GM12864 (cell line): ENCODE measurements around the gene ATP6V0D1.
"Not testable (repeated sequence)": the region's sequence is repeated elsewhere in the genome, so short reads cannot be mapped to it uniquely, and the experiment has no call there.

Experiments
- DNase-seq: peaks from one replicate; pipeline ENCODE4 v3.0.0-alpha.2; 2011; ENCODE audit warnings: low read depth
- H3K4me3 ChIP-seq: 2 replicates; pipeline ENCODE4 v1.5.1; 2011; ENCODE audit warnings: mild to moderate bottlenecking, low read depth, low read length, control low read depth
- TF ChIP-seq, protein P1 (sequence below): IDR thresholded peaks from 2 replicates; pipeline ENCODE4 v1.5.1; 2011; ENCODE audit warnings: low read depth, mild to moderate bottlenecking, moderate library complexity, low read length, control low read depth, inconsistent platforms; ENCODE audit errors: missing control alignments

The ATP6V0D1 gene

DNA sequence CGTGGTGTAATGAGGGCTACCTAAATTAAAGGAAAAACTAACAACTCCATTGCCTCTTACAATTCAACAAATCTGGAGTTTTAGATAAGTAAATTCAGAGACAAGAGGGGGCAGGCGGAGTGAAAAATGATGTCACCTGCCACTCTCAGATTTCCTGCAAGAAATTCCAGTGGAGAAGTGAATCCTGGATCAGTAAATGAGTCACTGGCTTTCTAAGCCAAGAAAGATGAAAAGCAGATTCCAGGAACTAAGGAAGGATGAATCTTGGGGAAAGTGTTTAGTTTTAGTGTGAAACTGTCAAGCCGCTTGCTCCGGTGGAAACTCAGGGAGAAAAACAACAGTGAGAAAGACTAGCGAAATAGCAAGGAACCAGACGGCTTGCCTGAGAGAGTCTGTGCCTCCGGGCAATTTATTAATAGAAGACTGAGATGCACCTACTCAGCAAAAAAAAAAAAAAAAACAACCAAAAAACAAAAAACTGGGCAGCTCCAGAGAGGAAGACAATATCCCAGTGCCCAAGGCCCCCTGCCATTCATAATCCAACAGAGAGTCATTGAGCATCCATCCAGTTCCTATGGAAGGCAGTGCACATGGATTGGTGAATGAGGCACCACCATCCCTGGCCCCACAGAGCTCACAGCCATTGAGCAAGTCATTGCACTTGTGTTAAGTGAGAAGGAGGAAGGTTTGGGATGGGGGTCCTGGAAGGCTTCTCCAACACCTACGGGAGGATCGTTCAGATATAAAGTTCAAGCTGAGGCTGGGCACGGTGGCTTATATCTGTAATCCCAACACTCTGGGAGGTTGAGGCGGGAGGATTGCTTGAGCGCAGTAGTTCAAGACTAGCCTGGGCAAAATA is 35.6 kb upstream of the ATP6V0D1 start:
- DNase-seq, result no peak
- H3K4me3 ChIP-seq, result no peak overlapping the region
- TF ChIP-seq, protein P1, sequence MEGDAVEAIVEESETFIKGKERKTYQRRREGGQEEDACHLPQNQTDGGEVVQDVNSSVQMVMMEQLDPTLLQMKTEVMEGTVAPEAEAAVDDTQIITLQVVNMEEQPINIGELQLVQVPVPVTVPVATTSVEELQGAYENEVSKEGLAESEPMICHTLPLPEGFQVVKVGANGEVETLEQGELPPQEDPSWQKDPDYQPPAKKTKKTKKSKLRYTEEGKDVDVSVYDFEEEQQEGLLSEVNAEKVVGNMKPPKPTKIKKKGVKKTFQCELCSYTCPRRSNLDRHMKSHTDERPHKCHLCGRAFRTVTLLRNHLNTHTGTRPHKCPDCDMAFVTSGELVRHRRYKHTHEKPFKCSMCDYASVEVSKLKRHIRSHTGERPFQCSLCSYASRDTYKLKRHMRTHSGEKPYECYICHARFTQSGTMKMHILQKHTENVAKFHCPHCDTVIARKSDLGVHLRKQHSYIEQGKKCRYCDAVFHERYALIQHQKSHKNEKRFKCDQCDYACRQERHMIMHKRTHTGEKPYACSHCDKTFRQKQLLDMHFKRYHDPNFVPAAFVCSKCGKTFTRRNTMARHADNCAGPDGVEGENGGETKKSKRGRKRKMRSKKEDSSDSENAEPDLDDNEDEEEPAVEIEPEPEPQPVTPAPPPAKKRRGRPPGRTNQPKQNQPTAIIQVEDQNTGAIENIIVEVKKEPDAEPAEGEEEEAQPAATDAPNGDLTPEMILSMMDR, result no peak

DNA sequence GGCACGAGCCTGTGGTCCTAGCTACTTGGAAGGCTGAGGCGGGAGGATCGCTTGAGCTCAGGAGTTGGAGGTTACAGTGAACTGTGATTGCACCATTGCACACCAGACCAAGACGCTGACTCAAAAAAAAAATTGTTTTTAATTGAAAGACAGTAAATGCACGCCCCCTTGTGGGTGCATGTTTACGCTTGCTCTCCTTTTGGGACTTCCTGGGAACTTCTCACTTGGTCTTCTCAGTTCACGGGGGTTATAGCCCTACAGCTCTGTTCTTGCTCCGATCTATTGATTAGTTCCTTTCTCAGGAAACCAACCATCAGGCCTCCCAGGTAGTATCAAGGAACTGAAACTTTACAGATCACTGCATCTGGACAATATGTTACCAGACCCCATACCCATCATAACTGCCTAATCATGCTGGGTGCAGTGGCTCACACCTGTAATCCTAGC is 33.4 kb upstream of the ATP6V0D1 start:
- no peak overlapping the region for H3K4me3 ChIP-seq
- TF ChIP-seq, protein P1, result peak; percentile 63
- DNase-seq, result peak; percentile 92

DNA sequence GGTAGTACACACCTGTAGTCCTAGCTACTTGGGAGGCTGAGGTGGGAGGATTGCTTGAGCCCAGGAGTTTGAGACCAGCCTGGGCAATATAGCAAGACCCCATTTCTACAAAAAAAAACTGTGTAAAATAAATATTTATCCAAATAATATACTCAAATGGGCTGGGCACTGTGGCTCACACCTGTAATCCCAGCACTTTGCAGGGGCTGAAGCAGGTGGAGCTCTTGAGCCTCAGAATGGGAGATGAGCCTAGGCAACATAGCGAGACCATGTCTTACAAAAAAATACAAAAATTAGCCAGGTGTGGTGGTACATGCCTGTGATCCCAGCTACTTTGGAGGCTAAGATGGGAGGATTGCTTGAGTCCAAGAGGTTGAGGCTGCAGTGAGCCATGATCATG is 32.9 kb upstream of the ATP6V0D1 start:
- DNase-seq, H3K4me3 ChIP-seq: not testable (repeated sequence)

DNA sequence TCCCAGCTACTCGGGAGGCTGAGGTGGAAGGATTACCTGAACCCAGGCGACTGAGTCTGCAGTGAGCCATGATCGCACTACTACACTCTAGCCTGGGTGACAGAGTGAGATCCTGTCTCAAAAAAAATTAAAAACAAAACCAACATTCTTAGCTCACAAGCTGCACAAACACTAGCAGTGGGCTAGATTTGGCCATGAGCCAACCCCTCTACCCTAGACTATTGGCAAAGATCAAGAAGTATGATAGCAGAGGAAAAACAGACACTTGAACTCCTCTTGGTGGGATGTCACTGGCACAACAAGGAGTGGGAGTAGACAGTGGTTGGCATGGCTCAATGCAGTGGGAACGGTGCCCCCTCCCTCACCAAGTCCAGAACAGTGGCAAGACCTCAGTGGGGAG is 28.1 kb upstream of the ATP6V0D1 start:
- DNase-seq, result no peak
- TF ChIP-seq, protein P1, result no peak

DNA sequence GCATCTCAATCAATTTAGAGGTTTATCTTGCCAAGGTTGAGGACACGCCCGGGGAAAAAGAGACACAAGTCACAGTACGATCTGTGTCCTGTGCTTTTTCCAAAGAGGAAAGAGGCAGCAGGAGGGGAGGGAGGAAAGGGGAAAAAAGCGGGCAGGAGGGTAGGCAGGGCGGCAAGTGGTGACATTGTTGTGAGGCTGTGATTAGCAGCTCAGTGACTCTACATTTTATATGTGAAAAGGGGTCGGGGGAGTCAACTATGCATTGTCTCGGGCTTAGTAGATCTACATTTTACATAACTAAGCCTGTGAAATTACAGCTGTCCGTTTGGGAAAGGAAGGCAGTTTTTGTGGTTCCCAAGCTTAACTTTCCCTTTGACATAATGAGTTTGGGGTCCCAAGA is 25.5 kb upstream of the ATP6V0D1 start:
- DNase-seq, result no peak
- TF ChIP-seq, protein P1, result no peak
- no peak overlapping the region for H3K4me3 ChIP-seq

More for the DNA sequence above, 28.1 kb upstream of the ATP6V0D1 start:
- H3K4me3 ChIP-seq, result no peak overlapping the region

DNA sequence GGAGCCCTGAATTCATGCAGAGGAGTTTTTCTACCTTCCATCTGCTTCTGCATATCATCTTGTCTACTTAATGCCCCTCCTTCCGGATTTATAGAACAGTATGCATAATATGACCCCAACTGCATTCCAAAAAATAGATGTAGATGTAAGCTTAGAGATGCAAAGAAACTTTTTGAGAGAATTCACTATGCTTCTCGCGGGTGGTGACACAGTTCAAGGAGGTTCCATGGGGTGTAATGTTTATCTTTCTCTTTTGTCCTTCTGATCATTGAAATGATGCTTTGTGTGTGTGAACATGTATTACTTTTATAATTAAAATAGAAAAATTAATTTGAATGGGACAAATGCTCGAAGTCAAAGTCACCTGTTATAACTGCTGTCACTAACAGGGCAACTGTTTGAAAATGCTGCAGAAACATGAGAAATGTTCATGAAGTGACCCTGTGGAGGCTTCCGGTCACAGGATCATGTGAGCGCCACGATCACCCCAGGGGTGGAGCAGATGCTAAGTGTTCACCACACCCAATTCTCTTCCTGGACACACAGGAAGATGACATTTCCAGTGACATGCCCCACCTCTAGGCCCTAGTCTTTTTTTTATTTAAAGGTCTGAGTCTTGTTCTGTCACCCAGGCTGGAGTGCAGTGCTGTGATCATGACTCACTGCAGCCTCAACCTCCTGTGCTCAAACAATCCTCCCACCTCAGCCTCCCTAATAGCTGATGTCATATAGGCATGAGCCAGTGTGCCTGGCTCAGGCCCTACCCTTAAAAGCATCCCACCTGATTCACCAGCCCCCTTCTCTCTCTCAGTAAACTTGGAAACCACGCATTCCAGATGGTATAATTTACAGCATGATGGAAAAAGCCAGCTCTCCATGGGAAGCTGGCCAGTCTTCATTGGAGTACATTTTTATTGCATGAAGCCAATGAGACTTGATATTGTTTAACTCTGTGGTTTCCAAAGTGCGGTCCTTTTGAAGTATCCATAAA is 23.4 kb upstream of the ATP6V0D1 start:
- no peak for DNase-seq
- TF ChIP-seq, protein P1, result no peak
- no peak overlapping the region for H3K4me3 ChIP-seq

DNA sequence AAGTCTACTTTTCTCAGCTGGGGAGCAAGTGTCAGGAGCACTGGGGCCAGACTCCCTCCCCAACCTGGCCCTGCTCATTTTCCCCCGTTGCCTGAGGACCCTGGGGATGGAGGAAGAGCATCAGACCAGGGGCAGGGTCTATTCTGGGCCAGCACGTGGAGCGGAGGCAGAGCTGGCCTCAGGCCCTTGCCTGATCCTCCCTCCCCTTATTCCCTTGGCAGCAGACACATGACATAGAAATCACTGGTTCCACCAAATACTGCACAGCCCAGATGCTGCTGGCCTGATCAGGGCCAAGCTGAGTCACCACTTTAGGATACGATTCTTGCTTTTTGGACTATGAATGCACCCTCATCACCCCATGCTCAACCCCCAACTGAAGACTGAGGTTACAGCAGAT is 18.1 kb upstream of the ATP6V0D1 start:
- no peak for DNase-seq
- no peak overlapping the region for H3K4me3 ChIP-seq

More for the DNA sequence above, 18.1 kb upstream of the ATP6V0D1 start:
- TF ChIP-seq, protein P1, result no peak
